GM21526 (cell line): ENCODE data around the gene PI16.

Source experiments
- ATAC-seq: cut with Tn5 transposase; IDR thresholded peaks from one replicate; pipeline ENCODE4 v1.9.1; 2021; ENCODE audit warnings: moderate library complexity; ENCODE audit not compliant: unreplicated experiment, low FRiP score

Gene PI16

GRCh38 chr6:36954262-36954931 lies at the start of gene PI16:
PI16 (plus strand) TSS chr6:36954738; CDS start chr6:36954761, 23 bp downstream.
- no peak for ATAC-seq

- ATAC-seq, result no peak
Measured at GRCh38 chr6:36904851-36905393, 49.6 kb upstream of the PI16 start.

- no peak for ATAC-seq
Measured at GRCh38 chr6:36906539-36907325, 47.8 kb upstream of the PI16 start.

GRCh38 chr6:36907781-36908180 lies 46.8 kb upstream of the PI16 start:
- no peak for ATAC-seq

GRCh38 chr6:36908747-36909146 lies 45.8 kb upstream of the PI16 start:
- no peak for ATAC-seq

GRCh38 chr6:36912030-36912454 lies 42.5 kb upstream of the PI16 start:
- peak; percentile 12 for ATAC-seq

GRCh38 chr6:36912586-36912985 lies 42.0 kb upstream of the PI16 start:
- ATAC-seq, result peak; percentile 79

- ATAC-seq, result no peak
Measured at GRCh38 chr6:36913082-36913481, 41.5 kb upstream of the PI16 start.

- no peak for ATAC-seq
Measured at GRCh38 chr6:36914227-36914794, 40.2 kb upstream of the PI16 start.

GRCh38 chr6:36915599-36915998 lies 38.9 kb upstream of the PI16 start:
- no peak for ATAC-seq

GRCh38 chr6:36916126-36916525 lies 38.4 kb upstream of the PI16 start:
- no peak for ATAC-seq

- no peak for ATAC-seq
Measured at GRCh38 chr6:36917541-36918193, 36.9 kb upstream of the PI16 start.

- ATAC-seq, result no peak
Measured at GRCh38 chr6:36920049-36920448, 34.5 kb upstream of the PI16 start.

GRCh38 chr6:36920546-36920945 lies 34.0 kb upstream of the PI16 start:
- no peak for ATAC-seq

- no peak for ATAC-seq
Measured at GRCh38 chr6:36924131-36924530, 30.4 kb upstream of the PI16 start.

- no peak for ATAC-seq
Measured at GRCh38 chr6:36924778-36925374, 29.7 kb upstream of the PI16 start.

- ATAC-seq, result no peak
Measured at GRCh38 chr6:36925809-36926208, 28.7 kb upstream of the PI16 start.

- no peak for ATAC-seq
Measured at GRCh38 chr6:36926708-36927513, 27.6 kb upstream of the PI16 start.

- ATAC-seq, result no peak
Measured at GRCh38 chr6:36927691-36928546, 26.6 kb upstream of the PI16 start.
